Measurements from ENCODE around the gene BABAM2. TPM values are rescaled to one million over a fixed set of nuclear protein-coding genes. Genes with fewer than 3 reads are reported as not detected.

BABAM2 gene
- total and polyA plus RNA-seq, 2 experiments from 2014 or later: 17.8 to 21.5 TPM

GRCh38 chr2:28049416-28049815, 158.9 kb downstream of the BABAM2 start:
- Mint-ChIP-seq H3K4me3 (no peak overlapping the region), H3K4me1 (peaks cover 9% of the 10 kb centered on the region; the same call in 2 of the 3 replicates), H3K9me3 (no peaks in the 10 kb centered on the region), H3K36me3 (ENCODE audit: low read depth) (no peaks in the 10 kb centered on the region), H3K27me3 (ENCODE audit: insufficient read depth, low read depth, poor library complexity) (no peaks in the 10 kb centered on the region), H3K27ac (no peak overlapping the region)
- H3K27me3 ChIP-seq (ENCODE audit: insufficient read depth): no peaks in the 10 kb centered on the region
- H3K4me2 ChIP-seq: no peak overlapping the region
- no peak overlapping the region for H3K4me3 ChIP-seq
- H2AFZ ChIP-seq: no peak overlapping the region
- DNase-seq (ENCODE audit: low spot score) (no peak), ATAC-seq (no peak)
- H3K36me3 ChIP-seq (ENCODE audit: insufficient read depth): no peaks in the 10 kb centered on the region
- no peaks in the 10 kb centered on the region for H3K9me2 ChIP-seq (ENCODE audit: insufficient read depth)
- TF ChIP-seq REST (IDR thresholded peaks at IDR 0.05; ENCODE audit: unreplicated experiment) (no peak), EZH2 (IDR thresholded peaks at IDR 0.05; ENCODE audit: low read depth, unreplicated experiment) (no peak), NANOG (IDR thresholded peaks at IDR 0.05; ENCODE audit: borderline replicate concordance) (no peak), EZH2phosphoT487 (IDR thresholded peaks at IDR 0.05; ENCODE audit: unreplicated experiment) (no peak), STAT1 (IDR thresholded peaks at IDR 0.05; ENCODE audit: unreplicated experiment) (no peak), ETS1 (IDR thresholded peaks at IDR 0.05) (no peak), ZNF331 (CRISPR knock-in tag; IDR thresholded peaks at IDR 0.05; ENCODE audit: low read depth) (no peak), ZNF462 (CRISPR knock-in tag; IDR thresholded peaks at IDR 0.05) (no peak), JUNB (IDR thresholded peaks at IDR 0.05; ENCODE audit: unreplicated experiment) (no peak), POLR2AphosphoS5 (IDR thresholded peaks at IDR 0.05; ENCODE audit: low read depth) (no peak), ZNF114 (CRISPR knock-in tag; IDR thresholded peaks at IDR 0.05) (no peak), CREB1 (CRISPR knock-in tag; IDR thresholded peaks at IDR 0.05; ENCODE audit: low read depth) (no peak), CTCF (conservative IDR thresholded peaks at IDR 0.05; ENCODE audit: low read depth in 2 of 2) (no peak)
- H3F3A ChIP-seq (replicated peaks; ENCODE audit: low read depth): no peaks in the 10 kb centered on the region
- H3K4me1 ChIP-seq (ENCODE audit: insufficient read depth): no peaks in the 10 kb centered on the region
- H4K20me1 ChIP-seq (replicated peaks; ENCODE audit: insufficient read depth): no peaks in the 10 kb centered on the region
- H3K27ac ChIP-seq (ENCODE audit: low read depth): no peak overlapping the region
- no peaks in the 10 kb centered on the region for H3K79me2 ChIP-seq (replicated peaks; ENCODE audit: insufficient read depth)
